B cell (primary cell): ENCODE measurements around the gene CBX7. TPM values are rescaled to one million over a fixed set of nuclear protein-coding genes. Genes with fewer than 3 reads are reported as not detected.
A peak's percentile ranks its signal among the peaks of the same experiment; 100 is the strongest.

ENCODE experiments used
- ATAC-seq: fragments of 200-7000 bp; cut with Tn5 transposase; one replicate; pipeline ENCODE4 v1.10.0; 2021; ENCODE audit warnings: low read depth, mild to moderate bottlenecking, moderate number of reproducible peaks, moderate library complexity
- CTCF ChIA-PET: fragments of 350-600 bp; sonication (Branson Sonifier 250); formaldehyde crosslinking; loops from one replicate; lab custom pipeline; 2021; ENCODE audit warnings: antibody characterized with exemption, inconsistent platforms; lab: Charles Lee
- POLR2A ChIA-PET: fragments of 350-600 bp; sonication (Branson Sonifier 250); formaldehyde crosslinking; loops from one replicate; lab custom pipeline; 2021; ENCODE audit warnings: antibody characterized with exemption; lab: Charles Lee
- DNase-seq: peaks from one replicate; pipeline ENCODE4 v3.0.0; 2013
- H2AFZ ChIP-seq: 2 replicates; pipeline ENCODE4 v1.6.1; 2012; ENCODE audit warnings: mild to moderate bottlenecking, low read depth, low read length; ENCODE audit not compliant: insufficient read depth, poor library complexity, severe bottlenecking
- H3K27ac ChIP-seq, 2 donors: 1 replicate in 1 of 2; 2 replicates in 1 of 2; pipeline ENCODE4 v1.5.1; 2012 to 2013; ENCODE audit warnings: low read length in 2 of 2, mild to moderate bottlenecking in 2 of 2, moderate library complexity in 1 of 2
- H3K27me3 ChIP-seq, 4 experiments: fragments of 200-600 bp in 1 of 4; sonication (generic) in 1 of 4; replicated peaks in 1 of 4; 1 replicate in 2 of 4; 2 replicates in 2 of 4; pipeline versions ENCODE4 v1.6.1 to v1.7.0; 2013 to 2016; ENCODE audit warnings: low read length in 3 of 4, mild to moderate bottlenecking in 2 of 4, mixed read lengths in 1 of 4, moderate library complexity in 1 of 4; ENCODE audit not compliant: insufficient read depth in 4 of 4, control insufficient read depth in 3 of 4; ENCODE audit errors: control extremely low read depth in 1 of 4
- H3K36me3 ChIP-seq, 2 experiments: replicated peaks in 1 of 2; 1 replicate in 1 of 2; 2 replicates in 1 of 2; pipeline versions ENCODE4 v1.6.1 to v1.7.1; 2013; ENCODE audit warnings: low read length in 1 of 2; ENCODE audit not compliant: insufficient read depth in 2 of 2, control insufficient read depth in 1 of 2; ENCODE audit errors: control extremely low read depth in 1 of 2, extremely low read depth in 1 of 2
- H3K4me1 ChIP-seq, 2 donors: fragments of 200-600 bp in 1 of 2; sonication (generic) in 1 of 2; 1 replicate in 1 of 2; 2 replicates in 1 of 2; pipeline versions ENCODE4 v1.5.1 to v1.6.1; 2013 to 2017; ENCODE audit warnings: low read length in 2 of 2; ENCODE audit not compliant: control insufficient read depth in 2 of 2, insufficient read depth in 2 of 2
- H3K4me2 ChIP-seq: replicated peaks from 2 replicates; pipeline ENCODE3; 2012; ENCODE audit warnings: mild to moderate bottlenecking, low read depth, low read length; ENCODE audit not compliant: poor library complexity, severe bottlenecking
- H3K4me3 ChIP-seq, 5 experiments: fragments of 200-600 bp in 1 of 5; sonication (generic) in 1 of 5; 1 replicate in 3 of 5; 2 replicates in 2 of 5; pipeline versions ENCODE4 v1.5.1 to v1.7.0; 2011 to 2016; ENCODE audit warnings: low read length in 4 of 5, mild to moderate bottlenecking in 4 of 5, low read depth in 2 of 5, control low read depth in 1 of 5, moderate library complexity in 1 of 5; ENCODE audit not compliant: insufficient read depth in 1 of 5; ENCODE audit errors: control extremely low read depth in 1 of 5, extremely low read depth in 1 of 5
- H3K79me2 ChIP-seq: fragments of 200-600 bp; sonication (generic); one replicate; pipeline ENCODE4 v1.6.0; 2016; ENCODE audit warnings: low read length; ENCODE audit not compliant: control insufficient read depth, insufficient read depth
- H3K9ac ChIP-seq: fragments of 200-600 bp; sonication (generic); 2 replicates; pipeline ENCODE4 v1.6.1; 2017; ENCODE audit warnings: mild to moderate bottlenecking, low read length, moderate library complexity
- H3K9me3 ChIP-seq, 3 donors: one replicate each; pipeline versions ENCODE4 v1.6.1 to v1.7.1; 2013; ENCODE audit warnings: low read length in 2 of 3; ENCODE audit not compliant: control insufficient read depth in 2 of 3, insufficient read depth in 1 of 3; ENCODE audit errors: control extremely low read depth in 1 of 3
- H4K20me1 ChIP-seq: 2 replicates; pipeline ENCODE4 v1.6.0; 2012; ENCODE audit warnings: mild to moderate bottlenecking, low read length; ENCODE audit not compliant: insufficient read depth, control insufficient read depth, poor library complexity, severe bottlenecking
- H3K27ac Mint-ChIP-seq: one replicate; pipeline ENCODE4 v1.8.0; 2021; ENCODE audit warnings: mixed read lengths
- H3K27me3 Mint-ChIP-seq: one replicate; pipeline ENCODE4 v1.8.0; 2021; ENCODE audit warnings: mixed read lengths
- H3K4me1 Mint-ChIP-seq: one replicate; pipeline ENCODE4 v1.8.0; 2021; ENCODE audit warnings: mixed read lengths
- H3K4me3 Mint-ChIP-seq: one replicate; pipeline ENCODE4 v1.8.0; 2021; ENCODE audit warnings: mixed read lengths
- H3K9me3 Mint-ChIP-seq: one replicate; pipeline ENCODE4 v1.8.0; 2022; ENCODE audit warnings: mixed read lengths; ENCODE audit not compliant: insufficient read depth
- CTCF ChIP-seq: fragments of 200-600 bp; IDR thresholded peaks from one replicate; pipeline ENCODE4 v1.8.0; 2022; ENCODE audit warnings: antibody characterized with exemption, mild to moderate bottlenecking
- EZH2 ChIP-seq: IDR thresholded peaks from 2 replicates; pipeline ENCODE4 v1.6.1; 2012; ENCODE audit warnings: borderline replicate concordance, low read depth, mild to moderate bottlenecking, moderate library complexity, low read length; ENCODE audit not compliant: insufficient read depth, poor library complexity, severe bottlenecking
- WGBS: methylation state at CpG from one replicate; pipeline ENCODE4 v1.1.5; 2013; ENCODE audit warnings: missing lambda C conversion rate; ENCODE audit not compliant: insufficient coverage; 5-methylcytosine and 5-hydroxymethylcytosine counted together
- intact Hi-C: fragments of 100-400 bp; cut with micrococcal nuclease; formaldehyde crosslinking; loops from one replicate; pipeline ENCODE4 v1.10.0; 2022
- polyA plus RNA-seq: library from polyadenylated mRNA; depleted of rRNA; stranded (reverse); fragments of >200 nt; gene quantifications from 2 replicates; pipeline ENCODE4 v1.2.3, GENCODE V29; 2012
- total RNA-seq, 2 donors: library from RNA; stranded (reverse); fragments of 120-200 nt in 1 of 2; gene quantifications; 1 replicate in 1 of 2; 2 replicates in 1 of 2; pipeline versions ENCODE4 v1.2.3 to v1.2.4, GENCODE V29; 2013 to 2022

The CBX7 gene
- total and polyA plus RNA-seq, 2 donors (not counting 1 experiment from before 2014, with no cell fraction given), result 83.6 to 141 TPM

GRCh38 chr22:39092111-39092862, 60.2 kb downstream of the CBX7 start:
- no peak for TF ChIP-seq CTCF
- TF ChIP-seq EZH2, result no peak
- Mint-ChIP-seq H3K27me3 (no peaks in the 10 kb centered on the region), H3K9me3 (no peaks in the 10 kb centered on the region), H3K27ac (peak overlapping the region; percentile 77), H3K4me3 (no peak overlapping the region), H3K4me1 (peaks cover 56% of the 10 kb centered on the region)
- DNase-seq (no peak), ATAC-seq (no peak)
- H4K20me1 ChIP-seq, result no peaks in the 10 kb centered on the region
- no peak overlapping the region for H3K9ac ChIP-seq
- ChIA-PET POLR2A (no interaction called here), CTCF (no interaction called here)
- peaks cover 5% of the 10 kb centered on the region for H3K79me2 ChIP-seq
- H3K9me3 ChIP-seq, result no peaks in the 10 kb centered on the region
- WGBS, result 52% methylated on average over 5 of the region's 8 CpGs
- no peak overlapping the region for H3K4me3 ChIP-seq
- peaks cover 38 to 45% of the 10 kb centered on the region in 2 donors for H3K4me1 ChIP-seq
- H2AFZ ChIP-seq, result no peak overlapping the region
- no peak overlapping the region for H3K27ac ChIP-seq
- no peaks in the 10 kb centered on the region for H3K27me3 ChIP-seq
- intact Hi-C loops, result no loop called here
- H3K4me2 ChIP-seq, result no peak overlapping the region
- peaks cover 0 to 3% of the 10 kb centered on the region in 2 experiments for H3K36me3 ChIP-seq
